ENCODE measurements around the gene CALCOCO2.
"Not testable (repeated sequence)": the region's sequence is repeated elsewhere in the genome, so short reads cannot be mapped to it uniquely, and the experiment has no call there.

The CALCOCO2 gene

DNA sequence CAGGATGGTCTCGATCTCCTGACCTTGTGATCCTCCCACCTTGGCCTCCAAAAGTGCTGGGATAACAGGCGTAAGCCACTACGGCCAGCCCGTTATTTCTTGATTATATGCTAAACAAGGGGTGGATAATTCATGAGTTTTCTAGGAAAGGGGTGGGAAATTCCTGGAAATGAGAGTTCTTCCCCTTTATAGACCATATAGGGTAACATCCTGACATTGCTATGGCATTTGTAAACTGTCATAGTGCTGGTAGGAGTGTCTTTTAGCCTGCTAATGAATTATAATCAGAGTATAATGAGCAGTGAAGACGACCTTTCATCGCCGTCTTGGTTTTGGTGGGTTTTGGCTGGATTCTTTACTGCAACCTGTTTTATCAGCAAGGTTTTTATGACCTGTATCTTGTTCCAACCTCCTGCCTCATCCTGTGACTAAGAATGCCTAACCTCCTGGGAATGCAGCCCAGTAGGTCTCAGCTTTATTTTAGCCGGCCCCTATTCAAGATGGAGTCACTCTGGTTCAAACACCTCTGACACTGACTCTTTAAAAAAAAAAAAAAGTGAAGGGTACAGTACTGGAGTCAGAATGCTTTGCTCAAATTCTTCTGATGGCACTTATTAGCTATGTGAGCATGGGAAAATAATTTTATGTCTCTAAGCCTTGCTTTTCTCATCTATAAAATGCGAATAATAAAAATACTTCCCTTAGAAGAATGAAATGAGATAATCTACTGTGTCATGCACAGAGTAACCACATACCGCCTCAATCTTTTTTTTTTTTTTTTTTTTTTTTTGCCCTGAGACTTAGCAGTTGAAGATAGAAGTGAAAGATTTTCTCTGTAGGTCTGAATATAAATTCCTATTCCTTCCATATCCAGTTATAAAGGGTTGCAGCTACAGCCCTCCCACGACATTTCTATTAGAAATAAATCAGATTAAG lies 5.1 kb upstream of the CALCOCO2 start:
- no peak for DNase-seq (ENCODE audit: low spot score)

DNA sequence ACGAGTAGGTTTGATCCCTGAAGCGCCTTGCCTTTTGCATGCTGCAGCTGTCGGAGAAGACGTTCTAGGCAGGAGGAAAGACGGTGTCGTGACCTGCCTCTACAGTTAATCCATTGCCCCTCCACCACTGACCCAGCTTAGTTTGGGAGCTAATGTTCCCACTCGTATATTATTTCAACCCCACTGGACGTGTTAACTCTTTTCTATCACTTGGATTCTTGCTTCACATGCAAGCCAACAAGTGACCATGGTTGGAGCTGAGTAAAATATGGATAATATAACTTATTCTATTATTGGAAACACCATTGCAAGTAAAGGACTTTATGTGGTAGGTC lies 681 bp downstream of the CALCOCO2 start:
- DNase-seq (ENCODE audit: low spot score): no peak

DNA sequence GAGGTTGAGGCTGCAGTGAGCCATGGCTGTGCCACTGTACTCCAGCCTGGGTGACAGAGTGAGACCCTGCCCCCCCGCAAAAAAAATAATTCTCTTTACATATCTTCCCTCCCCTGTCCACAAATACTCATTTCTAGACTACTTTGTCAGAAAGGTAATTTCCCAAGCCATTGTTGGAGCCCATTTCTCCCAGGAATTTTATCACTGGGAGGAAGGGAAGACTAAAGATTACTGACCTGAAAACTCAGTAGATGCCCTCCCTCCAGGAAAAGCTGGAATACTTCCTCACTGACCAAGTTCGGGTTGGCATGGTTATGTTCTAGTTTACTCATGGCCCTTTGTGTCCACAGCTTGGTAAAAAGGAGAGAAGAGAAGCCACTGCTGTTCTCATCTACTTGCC lies 4.1 kb downstream of the CALCOCO2 start:
- DNase-seq (ENCODE audit: low spot score): no peak

DNA sequence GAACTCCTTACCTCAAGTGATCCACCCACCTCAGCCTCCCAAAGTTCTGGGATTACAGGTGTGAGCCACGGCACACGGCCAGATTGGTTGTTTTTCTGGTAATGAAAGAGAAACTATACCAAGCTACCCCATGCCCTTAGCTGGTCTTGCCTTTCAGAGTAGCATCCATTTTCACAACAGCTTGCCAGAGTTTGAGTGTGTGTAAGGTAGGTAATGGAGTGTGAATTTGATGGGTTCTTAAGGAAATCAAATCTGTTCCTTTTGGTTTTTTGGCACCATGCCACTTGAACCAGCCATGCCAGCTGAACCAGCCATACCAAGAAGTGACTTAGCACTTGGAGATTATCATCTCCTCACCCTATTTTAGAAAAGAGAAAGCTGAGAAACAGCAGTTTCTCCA lies 5.1 kb downstream of the CALCOCO2 start:
- DNase-seq (ENCODE audit: low spot score): no peak

DNA sequence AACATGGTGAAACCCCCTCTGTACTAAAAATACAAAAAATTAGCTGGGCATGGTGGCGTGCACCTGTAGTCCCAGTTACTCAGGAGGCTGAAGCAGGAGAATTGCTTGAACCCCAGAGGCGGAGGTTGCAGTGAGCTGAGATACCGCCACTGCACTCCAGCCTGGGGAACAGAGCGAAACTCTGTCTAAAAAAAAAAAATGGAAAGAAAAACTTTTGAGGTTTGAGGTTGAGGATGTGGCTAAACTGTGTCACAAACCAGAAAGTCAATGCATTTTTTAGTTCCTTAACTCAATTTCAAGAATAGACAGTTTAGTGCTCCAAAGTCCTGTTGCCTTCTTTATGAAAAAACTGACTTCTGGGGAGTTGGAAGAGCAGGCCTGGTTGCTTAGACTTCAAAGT lies 6.6 kb downstream of the CALCOCO2 start:
- DNase-seq (ENCODE audit: low spot score): not testable (repeated sequence)

DNA sequence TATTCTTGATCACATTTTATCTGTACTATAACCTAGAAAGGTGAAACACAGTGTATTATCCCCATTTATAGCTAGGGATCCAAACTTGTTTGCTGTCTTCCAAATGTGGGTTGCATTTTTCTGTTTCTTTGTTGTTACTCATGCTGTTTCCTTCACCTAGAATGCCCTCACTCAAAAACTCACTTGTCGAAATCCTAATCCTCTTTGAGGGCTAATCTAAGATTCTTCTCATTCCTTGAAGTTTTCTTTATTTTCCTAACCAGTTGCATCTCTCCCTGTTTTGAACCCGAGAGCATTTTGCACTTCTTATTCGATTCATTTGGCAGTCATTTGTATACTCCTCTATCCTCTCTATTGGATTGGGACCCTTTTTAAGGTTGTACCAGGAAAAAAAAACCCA lies 9.6 kb downstream of the CALCOCO2 start:
- no peak for DNase-seq (ENCODE audit: low spot score)

DNA sequence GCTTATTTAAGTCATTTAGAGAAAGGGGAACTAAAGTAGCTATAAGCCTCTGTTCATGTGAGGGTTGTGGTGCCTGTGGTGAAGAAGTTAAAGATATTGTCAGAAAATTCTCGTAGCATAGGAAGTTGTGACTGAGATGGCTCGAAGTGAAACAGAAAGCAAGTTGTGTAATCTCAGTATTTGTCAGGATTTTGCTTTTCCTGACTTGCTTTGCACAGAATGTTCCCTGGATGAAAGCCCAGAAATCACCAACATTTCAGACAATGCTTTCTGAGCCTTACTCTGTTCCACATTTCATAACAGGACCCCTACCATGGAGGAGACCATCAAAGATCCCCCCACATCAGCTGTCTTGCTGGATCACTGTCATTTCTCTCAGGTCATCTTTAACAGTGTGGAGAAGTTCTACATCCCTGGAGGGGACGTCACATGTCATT lies 10.6 kb downstream of the CALCOCO2 start:
- DNase-seq (ENCODE audit: low spot score): peak; percentile 58

DNA sequence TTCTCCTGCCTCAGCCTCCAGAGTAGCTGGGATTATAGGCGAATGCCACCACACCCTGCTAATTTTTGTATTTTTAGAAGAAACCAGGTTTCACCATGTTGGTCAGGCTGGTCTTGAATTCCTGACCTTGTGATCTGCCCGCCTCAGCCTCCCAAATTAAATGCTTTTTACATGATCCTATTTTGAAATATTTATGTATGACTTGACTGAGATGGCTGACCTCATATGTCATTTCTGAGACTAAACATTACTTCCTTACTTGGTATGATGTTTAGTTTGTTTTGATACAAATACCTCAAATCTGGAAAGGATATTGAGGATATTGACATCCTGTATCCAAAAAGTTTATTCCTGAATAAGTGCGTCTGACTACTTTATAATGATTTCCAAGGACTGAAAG lies 11.9 kb downstream of the CALCOCO2 start:
- DNase-seq (ENCODE audit: low spot score): no peak

DNA sequence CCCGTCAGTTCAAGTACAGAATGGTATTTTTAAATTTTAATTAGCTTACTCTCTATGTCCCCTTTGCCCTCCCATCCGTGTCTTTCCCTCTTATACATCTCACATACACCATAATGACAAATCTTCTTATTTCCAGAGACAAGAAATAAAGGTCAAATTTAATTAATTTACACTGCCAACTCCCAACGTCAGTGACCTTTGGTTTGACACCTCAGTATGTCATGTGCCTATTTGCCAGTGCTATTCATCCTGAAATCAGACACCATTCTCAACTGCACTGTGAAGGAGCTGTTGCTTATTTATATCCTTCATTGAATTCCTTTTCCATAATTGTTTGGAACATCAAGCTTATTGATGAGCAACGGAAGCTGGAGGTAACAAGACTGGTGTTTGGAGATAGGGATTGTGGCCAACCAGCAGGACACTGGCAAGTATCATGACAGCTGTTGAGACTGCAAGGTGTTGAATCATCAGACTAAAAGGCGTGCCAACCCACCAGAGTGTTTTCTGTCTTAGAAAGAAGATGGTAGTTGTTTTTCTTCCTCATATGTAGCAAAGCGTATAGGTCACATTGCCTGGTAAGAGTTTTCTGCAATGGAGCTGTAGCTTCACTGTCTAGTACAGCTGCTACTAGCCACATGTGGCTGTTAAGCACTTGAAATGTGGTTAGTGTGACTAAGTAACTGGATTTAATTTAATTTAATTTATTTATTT lies 12.5 kb downstream of the CALCOCO2 start:
- no peak for DNase-seq (ENCODE audit: low spot score)

DNA sequence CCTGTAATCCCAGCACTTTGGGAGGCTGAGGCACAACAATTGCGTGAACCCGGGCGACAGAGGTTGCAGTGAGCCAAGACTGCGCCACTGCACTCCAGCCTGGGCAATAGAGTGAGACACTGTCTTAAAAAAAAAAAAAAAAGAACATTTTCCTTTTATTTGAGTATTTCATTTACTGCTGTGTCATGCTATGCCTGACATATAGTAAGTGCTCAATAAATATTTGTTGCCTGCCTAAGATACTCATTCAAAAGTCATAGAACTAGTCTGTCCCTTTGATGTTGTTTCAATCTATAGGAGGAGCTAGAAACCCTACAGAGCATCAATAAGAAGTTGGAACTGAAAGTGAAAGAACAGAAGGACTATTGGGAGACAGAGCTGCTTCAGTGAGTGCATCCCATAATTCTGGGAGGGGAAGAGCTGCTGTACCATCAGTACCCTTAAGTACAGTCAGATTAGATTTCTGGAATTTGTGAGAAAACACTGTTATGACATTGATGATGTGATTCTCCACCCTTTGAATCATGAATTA lies 20.0 kb downstream of the CALCOCO2 start:
- DNase-seq (ENCODE audit: low spot score): no peak

DNA sequence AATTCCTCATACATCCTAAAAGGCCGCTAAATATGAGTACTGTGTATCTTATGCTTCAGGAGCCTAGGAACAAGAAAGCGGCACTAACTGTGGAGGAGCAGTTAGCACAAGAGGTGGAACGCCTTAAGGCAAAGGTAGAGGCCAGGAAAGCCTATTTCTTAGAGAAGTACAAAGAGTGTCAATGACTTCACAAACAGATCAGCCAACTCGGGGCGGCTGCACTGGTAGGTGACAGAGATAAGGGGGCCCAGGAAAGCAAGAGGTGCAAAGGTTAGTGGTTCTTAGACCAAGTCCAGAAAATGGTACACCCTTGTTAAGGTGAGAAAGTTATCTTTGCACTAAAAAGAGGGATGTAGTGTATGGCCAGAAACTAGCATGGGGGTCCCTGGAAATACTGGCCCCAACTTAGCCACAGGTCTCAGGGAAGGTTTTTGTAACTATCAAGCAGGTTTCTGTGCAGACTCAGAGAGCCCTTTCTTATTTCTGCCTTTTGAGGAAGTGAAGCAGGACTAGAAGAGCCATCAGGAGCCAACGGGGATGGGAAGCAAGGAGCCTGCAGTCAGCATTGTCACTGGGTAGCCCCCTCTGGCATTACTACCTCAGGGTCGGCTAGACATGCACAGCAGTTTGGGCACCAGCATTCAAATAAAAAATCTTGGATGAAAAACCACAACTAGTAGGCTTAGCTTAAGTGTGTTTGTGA lies 24.1 kb downstream of the CALCOCO2 start:
- no peak for DNase-seq (ENCODE audit: low spot score)

DNA sequence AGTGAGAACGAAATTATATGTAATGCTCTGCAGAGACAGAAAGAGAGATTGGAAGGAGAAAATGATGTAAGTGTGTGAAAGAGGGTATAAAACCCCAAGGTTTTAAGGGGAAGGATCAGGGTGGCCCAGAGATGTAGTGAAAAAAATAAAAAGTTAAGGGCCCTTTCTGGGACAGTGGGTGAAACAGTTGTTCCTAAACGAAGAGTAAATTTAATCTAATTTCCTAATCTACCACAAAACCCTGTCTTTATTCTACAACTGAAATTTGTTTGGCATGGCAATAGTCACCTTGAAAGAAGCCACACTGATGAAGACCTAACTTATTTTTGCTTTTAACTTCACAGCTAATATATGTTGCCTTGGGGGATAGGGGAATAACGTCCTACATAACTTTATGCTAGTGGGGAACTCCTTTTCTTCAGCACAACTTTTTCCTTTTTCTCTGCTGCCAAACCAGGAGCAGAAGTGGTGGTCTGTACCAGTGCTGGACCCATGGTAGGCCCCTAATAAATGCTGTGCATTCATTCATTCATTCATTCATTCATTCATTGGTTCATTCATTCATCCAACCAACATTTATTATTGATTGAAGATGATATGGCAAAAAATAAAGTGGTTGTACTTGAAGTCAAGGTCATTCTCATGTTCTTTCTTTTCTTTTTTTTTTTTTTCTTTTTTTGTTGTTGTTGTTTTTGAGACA lies 25.4 kb downstream of the CALCOCO2 start:
- no peak for DNase-seq (ENCODE audit: low spot score)

DNA sequence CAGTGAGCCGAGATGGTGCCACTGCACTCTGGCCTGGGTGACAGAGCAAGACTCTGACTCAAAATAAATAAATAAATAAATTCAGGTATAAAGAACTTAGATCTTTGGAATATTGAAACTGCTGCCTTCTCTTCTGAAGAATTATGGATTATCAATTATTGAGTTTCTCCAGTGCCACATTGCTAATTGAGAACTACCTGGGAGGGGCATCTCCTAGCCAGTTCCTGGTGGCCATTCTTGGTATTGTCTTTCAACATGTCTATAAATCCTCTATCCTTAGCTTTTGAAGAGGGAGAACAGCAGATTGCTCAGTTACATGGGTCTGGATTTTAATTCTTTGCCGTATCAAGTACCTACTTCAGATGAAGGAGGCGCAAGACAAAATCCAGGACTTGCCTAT lies 29.2 kb downstream of the CALCOCO2 start:
- DNase-seq (ENCODE audit: low spot score): no peak

DNA sequence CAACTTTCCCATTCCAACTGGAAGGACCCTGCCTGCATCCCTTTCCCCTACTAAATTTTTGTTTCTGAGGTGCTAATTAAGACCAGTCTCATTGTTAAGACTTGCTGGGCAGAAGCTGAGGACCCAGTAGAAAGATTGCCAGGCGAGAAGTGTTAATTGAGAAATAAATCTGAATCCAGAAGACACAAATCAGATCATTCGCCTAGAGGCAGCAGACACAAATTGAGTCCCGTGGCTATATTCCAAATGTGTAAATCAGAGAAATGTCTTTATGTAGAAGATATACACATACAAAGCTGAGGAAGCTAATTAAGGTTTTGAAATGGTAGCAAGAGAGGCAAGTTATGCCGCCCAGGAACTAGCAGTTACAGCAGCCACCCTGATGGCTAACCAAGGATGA lies 29.6 kb downstream of the CALCOCO2 start:
- DNase-seq (ENCODE audit: low spot score): no peak

DNA sequence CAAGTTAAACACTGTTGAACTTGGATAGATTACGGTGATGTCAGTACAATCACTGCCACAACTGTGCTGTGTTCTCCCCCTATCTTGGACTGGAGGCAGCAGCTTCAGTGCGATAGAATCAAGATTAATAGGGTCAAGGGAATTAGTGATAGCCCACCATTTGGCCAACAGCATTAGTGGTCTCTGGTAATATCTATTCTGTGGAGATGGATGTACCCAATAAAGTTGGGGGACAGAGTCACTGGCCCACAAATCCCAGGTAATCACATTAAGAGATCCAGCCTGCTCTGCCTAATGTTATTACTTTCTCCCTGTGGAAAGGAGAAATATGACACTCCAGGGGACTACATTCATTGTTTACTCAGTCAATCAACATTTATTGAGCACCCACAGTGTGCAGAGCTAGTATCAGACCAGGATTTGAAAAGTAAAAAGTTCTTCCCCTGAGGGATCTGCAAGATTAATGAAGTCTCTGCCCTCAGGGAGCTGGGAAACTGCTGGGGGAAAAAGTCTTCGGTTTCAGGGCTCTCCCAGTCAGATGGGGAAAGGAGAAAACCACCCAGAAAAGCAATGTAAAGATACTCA lies 38.2 kb downstream of the CALCOCO2 start:
- DNase-seq (ENCODE audit: low spot score): no peak

DNA sequence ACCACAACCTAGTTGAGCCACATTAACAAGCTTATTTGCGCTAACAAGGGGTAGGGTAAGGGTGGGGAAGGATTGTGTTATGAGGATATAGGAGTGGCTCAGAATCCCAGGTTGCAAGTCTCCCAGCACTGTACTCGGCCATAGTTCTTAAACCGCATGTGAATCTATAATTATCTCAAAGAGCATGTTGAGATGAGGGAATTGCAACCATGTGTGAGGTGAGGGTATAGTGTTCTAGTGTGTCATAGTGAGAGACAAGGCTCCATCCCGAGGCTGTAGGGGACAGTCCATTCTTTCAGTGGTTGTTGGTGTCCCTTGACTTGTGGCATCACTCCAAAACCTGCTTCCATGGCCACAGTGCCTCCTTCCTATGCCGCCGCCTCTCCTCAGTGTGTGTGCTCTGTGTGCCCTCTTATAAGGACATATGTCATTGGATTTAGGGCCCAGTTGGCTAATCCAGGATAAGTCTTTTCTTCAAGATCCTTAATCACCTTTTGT lies 39.0 kb downstream of the CALCOCO2 start:
- no peak for DNase-seq (ENCODE audit: low spot score)

DNA sequence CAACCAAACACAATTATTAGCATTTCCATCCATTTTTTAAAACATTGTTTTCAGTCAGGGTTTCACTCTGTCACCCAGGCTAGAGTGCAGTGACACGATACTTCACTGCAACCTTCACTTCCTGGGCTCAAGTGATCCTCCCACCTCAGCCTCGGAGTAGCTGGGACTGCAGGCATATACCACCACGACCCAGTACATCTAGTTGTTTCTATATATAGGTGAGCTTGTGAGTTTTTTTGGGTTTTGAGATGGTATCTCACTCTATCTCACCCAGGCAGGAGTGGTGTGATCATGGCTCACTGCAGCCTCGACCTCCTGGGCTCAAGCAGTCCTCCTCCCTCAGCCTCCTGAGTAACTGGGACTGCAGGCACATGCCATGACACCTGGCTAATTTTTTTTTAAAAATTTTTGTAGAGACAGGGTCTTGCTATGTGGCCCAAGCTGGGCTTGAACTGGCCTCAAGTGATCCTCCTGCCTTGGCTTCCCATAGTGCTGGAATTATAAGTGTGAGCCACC lies 40.3 kb downstream of the CALCOCO2 start:
- no peak for DNase-seq (ENCODE audit: low spot score)

DNA sequence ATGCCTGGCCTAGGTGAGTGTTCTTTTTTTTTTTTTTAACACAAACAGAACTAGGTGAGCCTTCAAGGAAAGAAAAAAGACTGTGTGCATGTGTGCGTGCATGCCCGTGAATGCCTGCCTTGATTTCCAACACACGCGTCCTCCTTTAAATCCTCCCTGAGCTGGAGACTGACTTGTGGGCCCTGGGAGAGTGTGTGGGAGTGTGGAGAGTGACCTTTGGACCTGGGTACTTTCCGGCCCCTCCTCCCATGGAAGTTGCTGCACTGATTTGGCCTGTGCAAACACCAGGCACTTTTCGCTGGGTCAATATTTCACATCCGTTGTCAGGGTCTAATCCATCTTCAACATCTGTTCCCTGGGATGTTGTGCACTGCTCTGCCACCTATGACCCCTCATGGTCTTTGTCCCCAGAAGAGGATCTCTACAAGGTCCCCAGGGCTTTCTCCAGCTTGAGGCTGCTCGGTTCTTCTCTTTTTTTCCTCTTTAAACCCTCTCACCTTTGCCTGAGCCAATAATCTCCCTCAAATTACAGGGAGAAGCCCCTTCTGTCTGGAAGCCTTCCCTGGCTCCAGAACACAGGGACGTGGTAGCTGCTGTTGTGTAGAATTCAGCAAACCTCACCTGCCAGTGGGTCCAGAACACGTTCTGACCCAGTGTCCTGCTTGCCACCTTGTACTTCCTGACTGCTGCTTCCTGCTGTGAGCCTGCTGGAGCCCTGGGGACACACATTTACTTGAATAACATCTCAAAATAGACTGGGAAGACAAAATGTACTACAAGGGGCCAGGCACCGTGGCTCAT lies 40.9 kb downstream of the CALCOCO2 start:
- no peak for DNase-seq (ENCODE audit: low spot score)

DNA sequence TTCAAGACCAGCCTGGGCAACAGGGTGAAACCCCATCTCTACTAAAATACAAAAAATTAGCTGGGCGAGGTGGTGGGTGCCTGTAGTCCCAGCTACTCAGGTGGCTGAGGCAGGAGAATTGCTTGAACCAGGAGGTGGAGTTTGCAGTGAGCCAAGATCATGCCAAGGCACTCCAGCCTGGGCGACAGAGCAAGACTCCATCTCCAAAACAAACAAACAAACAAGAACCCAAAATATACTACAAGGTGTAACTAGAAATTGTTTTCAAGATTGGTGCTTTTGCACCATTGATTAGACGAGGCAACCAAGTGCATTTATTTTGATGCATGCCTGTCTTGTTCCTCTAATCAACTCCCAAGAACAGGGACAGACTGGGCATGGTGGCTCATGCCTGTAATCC lies 41.6 kb downstream of the CALCOCO2 start:
- DNase-seq (ENCODE audit: low spot score): not testable (repeated sequence)

DNA sequence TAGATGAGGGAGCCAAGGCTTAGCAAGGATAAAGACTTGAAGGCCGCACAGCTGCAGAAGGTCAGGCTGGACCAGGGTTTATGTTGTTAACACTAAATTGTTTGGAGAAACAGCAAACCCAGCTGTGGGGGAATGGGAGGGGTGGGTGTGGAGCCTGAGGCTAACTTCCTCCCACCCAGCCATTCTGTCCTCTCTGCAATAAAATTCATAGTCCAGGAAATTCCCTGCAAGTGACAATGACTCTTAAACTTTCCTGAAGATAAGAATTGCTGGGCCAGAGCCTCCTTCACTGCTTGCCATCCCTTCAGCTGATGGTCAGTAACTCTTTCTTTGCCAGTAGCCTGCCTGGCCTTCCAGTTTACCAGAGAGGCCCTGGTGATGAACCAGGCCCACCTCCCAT lies 42.4 kb downstream of the CALCOCO2 start:
- no peak for DNase-seq (ENCODE audit: low spot score)

Measured in putamen (tissue), 1 donor.